Putamen (tissue), 1 donor: Measurements from ENCODE around the gene FIBCD1.

Experiments
- DNase-seq: peaks from one replicate; pipeline ENCODE4 v3.0.0-alpha.2; 2016; ENCODE audit warnings: low spot score

Gene FIBCD1

GRCh38 chr9:130938652-130939404, at the start of gene FIBCD1:
Gene FIBCD1 (minus strand): TSS chr9:130939247. CDS start chr9:130938607, 640 bp downstream.
- no peak for DNase-seq

GRCh38 chr9:130988400-130988747, 49.3 kb upstream of the FIBCD1 start:
- no peak for DNase-seq

- no peak for DNase-seq
Measured at GRCh38 chr9:130987738-130988399, 48.8 kb upstream of the FIBCD1 start.

GRCh38 chr9:130987054-130987453, 48.0 kb upstream of the FIBCD1 start:
- no peak for DNase-seq

- no peak for DNase-seq
Measured at GRCh38 chr9:130986356-130986965, 47.4 kb upstream of the FIBCD1 start.

GRCh38 chr9:130985606-130986162, 46.6 kb upstream of the FIBCD1 start:
- no peak for DNase-seq

- no peak for DNase-seq
Measured at GRCh38 chr9:130985029-130985428, 46.0 kb upstream of the FIBCD1 start.

- DNase-seq: no peak
Measured at GRCh38 chr9:130984521-130984920, 45.5 kb upstream of the FIBCD1 start.

- DNase-seq: no peak
Measured at GRCh38 chr9:130983970-130984369, 44.9 kb upstream of the FIBCD1 start.

GRCh38 chr9:130983359-130983670, 44.3 kb upstream of the FIBCD1 start:
- DNase-seq: no peak

- DNase-seq: no peak
Measured at GRCh38 chr9:130982636-130983358, 43.8 kb upstream of the FIBCD1 start.

GRCh38 chr9:130981756-130982137, 42.7 kb upstream of the FIBCD1 start:
- DNase-seq: no peak

- no peak for DNase-seq
Measured at GRCh38 chr9:130981002-130981755, 42.1 kb upstream of the FIBCD1 start.

- no peak for DNase-seq
Measured at GRCh38 chr9:130980526-130980925, 41.5 kb upstream of the FIBCD1 start.

- DNase-seq: no peak
Measured at GRCh38 chr9:130979591-130980385, 40.7 kb upstream of the FIBCD1 start.

- no peak for DNase-seq
Measured at GRCh38 chr9:130977811-130978221, 38.8 kb upstream of the FIBCD1 start.

GRCh38 chr9:130975932-130976841, 37.1 kb upstream of the FIBCD1 start:
- no peak for DNase-seq

- no peak for DNase-seq
Measured at GRCh38 chr9:130975156-130975555, 36.1 kb upstream of the FIBCD1 start.

- no peak for DNase-seq
Measured at GRCh38 chr9:130974697-130975096, 35.6 kb upstream of the FIBCD1 start.
